K562 (cell line): Measurements from ENCODE around the gene MYO3B. TPM values are rescaled to one million over a fixed set of nuclear protein-coding genes. Genes with fewer than 3 reads are reported as not detected.

Experiments
- CBFA2T3 ChIP-seq: fragments of 450-650 bp; IDR thresholded peaks from 2 replicates; pipeline ENCODE4 v1.6.1; 2017
- CUX1 ChIP-seq: fragments of 200-800 bp; sonication (Bioruptor generic); IDR thresholded peaks from 2 replicates; pipeline ENCODE4 v1.6.1; 2016; ENCODE audit warnings: missing genetic modification characterization, missing compliant biosample characterization
- E2F6 ChIP-seq, 2 experiments: IDR thresholded peaks; 2 replicates each; pipeline ENCODE4 v1.6.1; 2011; ENCODE audit warnings: borderline replicate concordance in 1 of 2, control low read depth in 1 of 2, low read depth in 1 of 2, low read length in 1 of 2, mild to moderate bottlenecking in 1 of 2, mixed read lengths in 1 of 2, moderate library complexity in 1 of 2; ENCODE audit not compliant: insufficient read depth in 1 of 2, insufficient read length in 1 of 2, poor library complexity in 1 of 2, severe bottlenecking in 1 of 2; ENCODE audit errors: extremely low read depth in 1 of 2
- ETV1 ChIP-seq: fragments of 450-650 bp; conservative IDR thresholded peaks from 2 replicates; pipeline ENCODE4 v1.6.1; 2016; ENCODE audit warnings: missing genetic modification characterization, control low read depth, low read depth, missing compliant biosample characterization
- FOS ChIP-seq: IDR thresholded peaks from 3 replicates; pipeline ENCODE4 v1.6.1; 2011; ENCODE audit not compliant: insufficient read length; ENCODE audit errors: extremely low read depth
- GABPB1 ChIP-seq: sonication (generic); formaldehyde crosslinking; IDR thresholded peaks from 2 replicates; pipeline ENCODE4 v1.8.0; 2022; ENCODE audit warnings: mild to moderate bottlenecking, missing genetic modification reagents
- GTF2A2 ChIP-seq: IDR thresholded peaks from 2 replicates; pipeline ENCODE4 v1.6.1; 2016; ENCODE audit warnings: mild to moderate bottlenecking, missing genetic modification characterization, missing compliant biosample characterization
- KLF1 ChIP-seq: fragments of 450-650 bp; IDR thresholded peaks from 2 replicates; pipeline ENCODE4 v1.6.1; 2016; ENCODE audit warnings: missing genetic modification characterization, missing compliant biosample characterization
- MAFG ChIP-seq: fragments of 450-650 bp; conservative IDR thresholded peaks from 2 replicates; pipeline ENCODE4 v1.6.1; 2016; ENCODE audit warnings: missing genetic modification characterization, missing compliant biosample characterization
- NCOA1 ChIP-seq: fragments of 450-650 bp; IDR thresholded peaks from 2 replicates; pipeline ENCODE4 v1.6.1; 2016; ENCODE audit warnings: low read depth
- PHB ChIP-seq: fragments of 250-450 bp; sonication (Bioruptor Pico); IDR thresholded peaks from 2 replicates; pipeline ENCODE4 v1.5.0; 2021
- PPARD ChIP-seq: fragments of 250-450 bp; sonication (Bioruptor Pico); IDR thresholded peaks from 2 replicates; pipeline ENCODE4 v1.8.0; 2022; ENCODE audit warnings: inconsistent platforms, mild to moderate bottlenecking, moderate library complexity
- RBBP5 ChIP-seq: fragments of 200-600 bp; sonication (generic); IDR thresholded peaks from 2 replicates; pipeline ENCODE4 v1.6.1; 2012; ENCODE audit warnings: borderline replicate concordance, mild to moderate bottlenecking, low read length, control low read depth, inconsistent platforms; ENCODE audit not compliant: insufficient read depth, poor library complexity, severe bottlenecking
- SMARCC2 ChIP-seq: fragments of 450-650 bp; IDR thresholded peaks from 2 replicates; pipeline ENCODE4 v1.6.1; 2017; ENCODE audit warnings: antibody characterized with exemption, moderate library complexity, mild to moderate bottlenecking, low read depth
- SRF ChIP-seq, 2 experiments: fragments of 250-450, 450-650 bp in 1 of 2; sonication (Bioruptor Pico) in 1 of 2; sonication (generic) in 1 of 2; formaldehyde crosslinking; IDR thresholded peaks; 2 replicates each; pipeline versions ENCODE4 v1.5.0 to v1.5.1; 2020 to 2022; ENCODE audit warnings: mild to moderate bottlenecking in 1 of 2, missing genetic modification reagents in 1 of 2
- TCF3 ChIP-seq: sonication (generic); formaldehyde crosslinking; IDR thresholded peaks from 2 replicates; pipeline ENCODE4 v1.4.0; 2020; ENCODE audit warnings: mild to moderate bottlenecking, missing genetic modification reagents
- U2AF2 ChIP-seq: fragments of 200-400 bp; formaldehyde crosslinking; optimal IDR thresholded peaks from 2 replicates; pipeline ENCODE3; 2017; ENCODE audit warnings: low read depth, mild to moderate bottlenecking, low read length
- ZNF518B ChIP-seq: fragments of 250-450 bp; sonication (Bioruptor Pico); IDR thresholded peaks from 2 replicates; pipeline ENCODE4 v1.5.0; 2021; ENCODE audit warnings: mild to moderate bottlenecking, moderate library complexity
- ZNF644 ChIP-seq: fragments of 200-800 bp; sonication (Bioruptor generic); IDR thresholded peaks from 2 replicates; pipeline ENCODE4 v1.6.1; 2016; ENCODE audit warnings: low read depth, missing genetic modification characterization, missing compliant biosample characterization
- ZNF696 ChIP-seq: fragments of 250-450 bp; sonication (Bioruptor Pico); conservative IDR thresholded peaks from 2 replicates; pipeline ENCODE4 v1.4.0; 2020; ENCODE audit warnings: mild to moderate bottlenecking, moderate library complexity
- polyA plus RNA-seq, 8 experiments: library from polyadenylated mRNA; depleted of rRNA in 4 of 8; stranded (reverse) in 5 of 8; unstranded in 3 of 8; fragments of >200 nt; fragmentation: Nextera tagmentation in 2 of 8; fragmentation: Illumina TruSeq in 1 of 8; extraction: Ambion mirVana in 2 of 8; extraction: Trizol in 1 of 8; gene quantifications; 2 replicates each; pipeline versions ENCODE4 v1.2.1 to v1.2.3, GENCODE V29; 2011 to 2014; ENCODE audit warnings: inconsistent platforms in 1 of 8, missing spikeins in 1 of 8
- total RNA-seq, 7 experiments: library from RNA; depleted of rRNA in 6 of 7; stranded (reverse); fragments of >200 nt in 6 of 7; fragmentation: Illumina TruSeq in 2 of 7; extraction: Trizol in 2 of 7; gene quantifications; 2 replicates each; pipeline versions ENCODE4 v1.2.1 to v1.2.3, GENCODE V29; 2011 to 2021; ENCODE audit warnings: low replicate concordance in 1 of 7

Gene MYO3B
- total and polyA plus RNA-seq, 9 of the 15 experiments (the other 6 are each of a cell fraction or from before 2014, with no cell fraction given) = 2.7 to 6.5 (median 3.6) TPM

GRCh38 chr2:170345607-170346006 is 167.7 kb downstream of the MYO3B start (continued):
- no peak for TF ChIP-seq ZNF644
- TF ChIP-seq RBBP5 = no peak
- no peak for TF ChIP-seq TCF3
- TF ChIP-seq GABPB1 (CRISPR knock-in tag) = no peak
- no peak for TF ChIP-seq GTF2A2
- peak; percentile 76; the same call in 1 of the 2 replicates for TF ChIP-seq SMARCC2
- peak; percentile 43; the same call in 1 of the 2 replicates for TF ChIP-seq CBFA2T3
- no peak for TF ChIP-seq ETV1 (tag)
- TF ChIP-seq PHB = no peak
- TF ChIP-seq ZNF518B (CRISPR knock-in tag) = no peak
- TF ChIP-seq ZNF696 (CRISPR knock-in tag) = no peak
- TF ChIP-seq KLF1 (tag) = no peak
- no peak; the same call in 1 of the 2 replicates for TF ChIP-seq NCOA1
- TF ChIP-seq SRF (CRISPR knock-in tag; IDR thresholded peaks at IDR 0.05) = no peak
- peak; percentile 78 for TF ChIP-seq MAFG (tag)
- no peak for TF ChIP-seq PPARD (CRISPR knock-in tag)
- no peak for TF ChIP-seq E2F6 (IDR thresholded peaks at IDR 0.05; ENCODE audit: borderline replicate concordance in 1 of 2, extremely low read depth in 1 of 2, insufficient read depth in 1 of 2, insufficient read length in 1 of 2, low read depth in 1 of 2, low read length in 1 of 2, poor library complexity in 1 of 2, severe bottlenecking in 1 of 2)
- no peak for TF ChIP-seq FOS
- TF ChIP-seq CUX1 = no peak
- TF ChIP-seq U2AF2 = no peak
